CD4-positive, alpha-beta T cell treated with Interferon gamma for 1 hour (primary cell): Measurements from ENCODE around the gene NUCB1.

Experiments used
- DNase-seq: peaks from one replicate; pipeline ENCODE4 v3.0.0-alpha.2; 2020

The NUCB1 gene

GRCh38 chr19:48964205-48965039 is 64.3 kb downstream of the NUCB1 start:
- no peak for DNase-seq

GRCh38 chr19:48965040-48965805 is 65.1 kb downstream of the NUCB1 start, which contains the start of gene FTL:
TSS of gene FTL (plus strand) at chr19:48965309. CDS start at chr19:48965508, 199 bp downstream.
- peak; percentile 96 for DNase-seq

GRCh38 chr19:48965806-48966540 is 65.9 kb downstream of the NUCB1 start:
- peak; percentile 85 for DNase-seq

GRCh38 chr19:48966541-48967345 is 66.6 kb downstream of the NUCB1 start:
- DNase-seq: no peak

GRCh38 chr19:48967346-48968178 is 67.5 kb downstream of the NUCB1 start:
- DNase-seq: peak; percentile 71

GRCh38 chr19:48968179-48968661 is 68.1 kb downstream of the NUCB1 start:
- DNase-seq: no peak

GRCh38 chr19:48968813-48969218 is 68.7 kb downstream of the NUCB1 start:
- DNase-seq: no peak

GRCh38 chr19:48969276-48970138 is 69.4 kb downstream of the NUCB1 start:
- no peak for DNase-seq

- no peak for DNase-seq
These were observed 70.1 kb downstream of the NUCB1 start for GRCh38 chr19:48970139-48970766.

GRCh38 chr19:48970923-48971395 is 70.8 kb downstream of the NUCB1 start:
- peak; percentile 74 for DNase-seq
